ENCODE data around the gene UBR2. TPM values are rescaled to one million over a fixed set of nuclear protein-coding genes. Genes with fewer than 3 reads are reported as not detected.

Gene UBR2
- total and polyA plus RNA-seq, 2 of the 13 experiments (the other 11 are each of a cell fraction or from before 2014, with no cell fraction given) = 17.6 to 29.3 TPM

DNA sequence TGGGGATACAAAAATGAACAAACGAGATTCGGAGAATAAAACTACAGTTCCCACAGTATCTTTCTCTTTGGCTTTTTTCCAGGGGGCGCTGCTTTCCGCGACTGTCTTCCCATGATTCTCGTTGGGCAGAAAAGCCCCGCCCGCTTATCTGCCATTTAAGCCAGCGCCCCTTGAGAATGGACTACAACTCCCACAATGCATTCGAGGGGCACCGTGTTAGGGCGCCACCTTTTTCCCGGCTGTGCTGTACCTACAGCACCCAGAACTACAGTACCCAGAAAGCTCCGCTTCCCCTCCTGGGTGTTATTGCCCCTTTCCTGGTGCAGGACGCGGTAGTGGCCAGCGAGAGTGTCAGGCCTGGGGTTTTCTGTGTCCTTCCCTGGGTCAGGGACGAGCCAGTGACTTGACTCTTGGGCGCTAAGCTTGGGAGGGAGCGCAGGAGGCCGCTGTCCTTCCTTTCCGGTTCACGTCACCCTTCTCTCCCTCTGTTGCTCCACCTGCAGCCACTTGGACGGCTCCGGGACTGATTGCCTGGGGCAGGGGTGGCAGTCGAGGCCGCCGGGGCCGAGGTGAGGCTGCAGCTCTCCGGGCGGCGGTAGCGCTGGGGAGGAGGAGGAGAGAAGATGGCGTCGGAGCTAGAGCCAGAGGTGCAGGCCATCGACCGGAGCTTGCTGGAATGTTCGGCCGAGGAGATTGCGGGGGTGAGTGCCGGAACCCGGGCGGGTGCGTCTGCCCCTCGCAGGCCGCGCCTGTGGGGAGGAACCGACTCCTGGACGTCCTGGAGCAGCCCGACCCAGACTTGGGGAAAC, at the start of gene UBR2 (continued):
- TF ChIP-seq, protein P1, sequence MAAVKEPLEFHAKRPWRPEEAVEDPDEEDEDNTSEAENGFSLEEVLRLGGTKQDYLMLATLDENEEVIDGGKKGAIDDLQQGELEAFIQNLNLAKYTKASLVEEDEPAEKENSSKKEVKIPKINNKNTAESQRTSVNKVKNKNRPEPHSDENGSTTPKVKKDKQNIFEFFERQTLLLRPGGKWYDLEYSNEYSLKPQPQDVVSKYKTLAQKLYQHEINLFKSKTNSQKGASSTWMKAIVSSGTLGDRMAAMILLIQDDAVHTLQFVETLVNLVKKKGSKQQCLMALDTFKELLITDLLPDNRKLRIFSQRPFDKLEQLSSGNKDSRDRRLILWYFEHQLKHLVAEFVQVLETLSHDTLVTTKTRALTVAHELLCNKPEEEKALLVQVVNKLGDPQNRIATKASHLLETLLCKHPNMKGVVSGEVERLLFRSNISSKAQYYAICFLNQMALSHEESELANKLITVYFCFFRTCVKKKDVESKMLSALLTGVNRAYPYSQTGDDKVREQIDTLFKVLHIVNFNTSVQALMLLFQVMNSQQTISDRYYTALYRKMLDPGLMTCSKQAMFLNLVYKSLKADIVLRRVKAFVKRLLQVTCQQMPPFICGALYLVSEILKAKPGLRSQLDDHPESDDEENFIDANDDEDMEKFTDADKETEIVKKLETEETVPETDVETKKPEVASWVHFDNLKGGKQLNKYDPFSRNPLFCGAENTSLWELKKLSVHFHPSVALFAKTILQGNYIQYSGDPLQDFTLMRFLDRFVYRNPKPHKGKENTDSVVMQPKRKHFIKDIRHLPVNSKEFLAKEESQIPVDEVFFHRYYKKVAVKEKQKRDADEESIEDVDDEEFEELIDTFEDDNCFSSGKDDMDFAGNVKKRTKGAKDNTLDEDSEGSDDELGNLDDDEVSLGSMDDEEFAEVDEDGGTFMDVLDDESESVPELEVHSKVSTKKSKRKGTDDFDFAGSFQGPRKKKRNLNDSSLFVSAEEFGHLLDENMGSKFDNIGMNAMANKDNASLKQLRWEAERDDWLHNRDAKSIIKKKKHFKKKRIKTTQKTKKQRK (IDR thresholded peaks at IDR 0.05; ENCODE audit: low read length) = no peak
- peak; percentile 75; the same call in 1 of the 2 replicates for TF ChIP-seq RNF2 (conservative IDR thresholded peaks at IDR 0.05; ENCODE audit: low read depth)
- TF ChIP-seq, protein P2, sequence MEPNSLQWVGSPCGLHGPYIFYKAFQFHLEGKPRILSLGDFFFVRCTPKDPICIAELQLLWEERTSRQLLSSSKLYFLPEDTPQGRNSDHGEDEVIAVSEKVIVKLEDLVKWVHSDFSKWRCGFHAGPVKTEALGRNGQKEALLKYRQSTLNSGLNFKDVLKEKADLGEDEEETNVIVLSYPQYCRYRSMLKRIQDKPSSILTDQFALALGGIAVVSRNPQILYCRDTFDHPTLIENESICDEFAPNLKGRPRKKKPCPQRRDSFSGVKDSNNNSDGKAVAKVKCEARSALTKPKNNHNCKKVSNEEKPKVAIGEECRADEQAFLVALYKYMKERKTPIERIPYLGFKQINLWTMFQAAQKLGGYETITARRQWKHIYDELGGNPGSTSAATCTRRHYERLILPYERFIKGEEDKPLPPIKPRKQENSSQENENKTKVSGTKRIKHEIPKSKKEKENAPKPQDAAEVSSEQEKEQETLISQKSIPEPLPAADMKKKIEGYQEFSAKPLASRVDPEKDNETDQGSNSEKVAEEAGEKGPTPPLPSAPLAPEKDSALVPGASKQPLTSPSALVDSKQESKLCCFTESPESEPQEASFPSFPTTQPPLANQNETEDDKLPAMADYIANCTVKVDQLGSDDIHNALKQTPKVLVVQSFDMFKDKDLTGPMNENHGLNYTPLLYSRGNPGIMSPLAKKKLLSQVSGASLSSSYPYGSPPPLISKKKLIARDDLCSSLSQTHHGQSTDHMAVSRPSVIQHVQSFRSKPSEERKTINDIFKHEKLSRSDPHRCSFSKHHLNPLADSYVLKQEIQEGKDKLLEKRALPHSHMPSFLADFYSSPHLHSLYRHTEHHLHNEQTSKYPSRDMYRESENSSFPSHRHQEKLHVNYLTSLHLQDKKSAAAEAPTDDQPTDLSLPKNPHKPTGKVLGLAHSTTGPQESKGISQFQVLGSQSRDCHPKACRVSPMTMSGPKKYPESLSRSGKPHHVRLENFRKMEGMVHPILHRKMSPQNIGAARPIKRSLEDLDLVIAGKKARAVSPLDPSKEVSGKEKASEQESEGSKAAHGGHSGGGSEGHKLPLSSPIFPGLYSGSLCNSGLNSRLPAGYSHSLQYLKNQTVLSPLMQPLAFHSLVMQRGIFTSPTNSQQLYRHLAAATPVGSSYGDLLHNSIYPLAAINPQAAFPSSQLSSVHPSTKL (CRISPR knock-in tag; IDR thresholded peaks at IDR 0.05) = peak; percentile 74
- TF ChIP-seq, protein P3, sequence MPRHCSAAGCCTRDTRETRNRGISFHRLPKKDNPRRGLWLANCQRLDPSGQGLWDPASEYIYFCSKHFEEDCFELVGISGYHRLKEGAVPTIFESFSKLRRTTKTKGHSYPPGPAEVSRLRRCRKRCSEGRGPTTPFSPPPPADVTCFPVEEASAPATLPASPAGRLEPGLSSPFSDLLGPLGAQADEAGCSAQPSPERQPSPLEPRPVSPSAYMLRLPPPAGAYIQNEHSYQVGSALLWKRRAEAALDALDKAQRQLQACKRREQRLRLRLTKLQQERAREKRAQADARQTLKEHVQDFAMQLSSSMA (CRISPR knock-in tag; IDR thresholded peaks at IDR 0.05) = peak; percentile 97
- TF ChIP-seq ZNF530 (CRISPR knock-in tag; IDR thresholded peaks at IDR 0.05; ENCODE audit: low read depth) = no peak
- peak; percentile 86 for TF ChIP-seq SP5 (CRISPR knock-in tag; IDR thresholded peaks at IDR 0.05; ENCODE audit: borderline replicate concordance, low read depth)
- TF ChIP-seq YEATS2 (CRISPR knock-in tag; IDR thresholded peaks at IDR 0.05; ENCODE audit: borderline replicate concordance) = peak; percentile 90
- 0 out of 2 replicates have a peak, but pooled peaks have one; percentile 78 for TF ChIP-seq NFKBIZ (CRISPR knock-in tag; IDR thresholded peaks at IDR 0.05)
- peak; percentile 98 for TF ChIP-seq MYPOP (CRISPR knock-in tag; IDR thresholded peaks at IDR 0.05)
- TF ChIP-seq ZNF652 (CRISPR knock-in tag; IDR thresholded peaks at IDR 0.05; ENCODE audit: borderline replicate concordance, low read depth) = peak; percentile 58; the same call in 1 of the 2 replicates
- TF ChIP-seq ZNF703 (CRISPR knock-in tag; IDR thresholded peaks at IDR 0.05; ENCODE audit: borderline replicate concordance) = peak; percentile 46; the same call in 1 of the 2 replicates
- no peak for TF ChIP-seq MAFG (CRISPR knock-in tag; IDR thresholded peaks at IDR 0.05)
- TF ChIP-seq ZNF644 (CRISPR knock-in tag; IDR thresholded peaks at IDR 0.05; ENCODE audit: low read depth) = peak; percentile 59; the same call in 1 of the 2 replicates
- TF ChIP-seq HMGXB3 (CRISPR knock-in tag; IDR thresholded peaks at IDR 0.05; ENCODE audit: borderline replicate concordance) = peak; percentile 96
- TF ChIP-seq SALL1 (CRISPR knock-in tag; IDR thresholded peaks at IDR 0.05) = peak; percentile 92
